ENCODE results near the gene PDGFRB.

The PDGFRB gene

GRCh38 chr5:150143350-150144245 is 12.0 kb downstream of the PDGFRB start:
- no peak for DNase-seq

GRCh38 chr5:150142959-150143349 is 12.7 kb downstream of the PDGFRB start:
- DNase-seq: no peak

- no peak for DNase-seq
Observed at GRCh38 chr5:150142185-150142958, 13.3 kb downstream of the PDGFRB start.

- no peak for DNase-seq
Observed at GRCh38 chr5:150141544-150142184, 14.0 kb downstream of the PDGFRB start.

GRCh38 chr5:150140830-150141229 is 14.8 kb downstream of the PDGFRB start:
- DNase-seq: no peak

- DNase-seq: no peak
Observed at GRCh38 chr5:150139334-150139733, 16.3 kb downstream of the PDGFRB start.

- DNase-seq: no peak
Observed at GRCh38 chr5:150138551-150139265, 16.9 kb downstream of the PDGFRB start.

- no peak for DNase-seq
Observed at GRCh38 chr5:150137997-150138396, 17.6 kb downstream of the PDGFRB start.

GRCh38 chr5:150137168-150137957 is 18.3 kb downstream of the PDGFRB start:
- no peak for DNase-seq

GRCh38 chr5:150136305-150137167 is 19.1 kb downstream of the PDGFRB start:
- DNase-seq: no peak

GRCh38 chr5:150135557-150136304 is 19.9 kb downstream of the PDGFRB start:
- DNase-seq: no peak

GRCh38 chr5:150134198-150134588 is 21.5 kb downstream of the PDGFRB start:
- DNase-seq: no peak

- no peak for DNase-seq
Observed at GRCh38 chr5:150133581-150134197, 22.0 kb downstream of the PDGFRB start.

GRCh38 chr5:150132740-150133139 is 22.9 kb downstream of the PDGFRB start:
- no peak for DNase-seq

GRCh38 chr5:150131978-150132694 is 23.5 kb downstream of the PDGFRB start:
- DNase-seq: peak; percentile 18

- no peak for DNase-seq
Observed at GRCh38 chr5:150131461-150131860, 24.2 kb downstream of the PDGFRB start.

- DNase-seq: no peak
Observed at GRCh38 chr5:150130493-150130922, 25.1 kb downstream of the PDGFRB start.

- DNase-seq: peak; percentile 63
Observed at GRCh38 chr5:150129813-150130492, 25.7 kb downstream of the PDGFRB start.

All from RPMI8226 (cell line).